Measurements from ENCODE around the gene NEK10. TPM values are rescaled to one million over a fixed set of nuclear protein-coding genes. Genes with fewer than 3 reads are reported as not detected.

Gene NEK10
- polyA plus RNA-seq, 6 donors from 2014 or later, result 0.35 TPM; not detected in 5

DNA sequence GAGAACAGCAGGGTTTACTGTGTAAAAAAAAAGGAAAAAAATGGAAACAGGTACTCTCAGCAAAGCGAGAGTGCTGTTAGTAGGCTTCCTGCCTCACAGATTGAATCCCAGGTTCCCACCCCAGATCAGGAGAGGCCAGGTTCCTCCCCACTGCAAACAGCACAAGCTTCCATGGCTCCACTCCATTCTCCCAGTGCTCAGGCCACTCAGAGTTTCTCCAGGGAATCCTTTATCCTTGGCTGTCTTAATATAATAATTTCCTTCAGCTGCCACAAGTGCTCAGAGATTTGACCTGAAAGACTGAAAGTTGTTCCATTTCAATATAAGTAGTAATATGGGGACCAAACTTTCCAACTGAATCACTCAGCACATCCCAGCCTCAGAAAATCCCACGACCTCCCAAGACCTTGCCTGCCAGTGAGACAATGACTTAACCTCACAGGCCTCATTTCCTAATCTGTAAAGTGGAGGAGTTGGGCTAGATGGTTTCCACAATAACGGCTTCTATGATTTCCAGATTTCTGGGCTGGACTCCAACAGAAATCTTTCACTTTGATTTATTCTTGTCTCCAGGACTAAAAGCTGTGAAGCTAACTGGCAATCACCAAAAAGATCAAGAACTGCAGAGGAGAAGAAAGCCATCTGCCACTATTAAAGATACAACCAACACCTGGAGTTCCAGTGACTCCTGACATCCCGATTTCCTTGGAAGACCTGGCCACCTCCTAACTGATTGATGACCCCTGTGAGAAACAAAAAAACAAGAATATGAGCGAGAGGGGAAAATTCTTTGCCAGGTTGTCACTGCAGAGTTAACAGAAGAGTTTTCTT, 289.5 kb downstream of the NEK10 start:
- Mint-ChIP-seq H3K9me3 (peaks cover 0 to 3% (median 0%) of the 10 kb centered on the region in 7 donors), H3K4me3 (no peak overlapping the region), H3K4me1 (no peaks in the 10 kb centered on the region), H3K27ac (no peak overlapping the region), H3K36me3 (no peaks in the 10 kb centered on the region), H3K27me3 (peaks cover 0 to 8% (median 0%) of the 10 kb centered on the region in 3 donors)
- no peak for ATAC-seq (ENCODE audit: low read depth in 2 of 2)
- DNase-seq, result no peak

DNA sequence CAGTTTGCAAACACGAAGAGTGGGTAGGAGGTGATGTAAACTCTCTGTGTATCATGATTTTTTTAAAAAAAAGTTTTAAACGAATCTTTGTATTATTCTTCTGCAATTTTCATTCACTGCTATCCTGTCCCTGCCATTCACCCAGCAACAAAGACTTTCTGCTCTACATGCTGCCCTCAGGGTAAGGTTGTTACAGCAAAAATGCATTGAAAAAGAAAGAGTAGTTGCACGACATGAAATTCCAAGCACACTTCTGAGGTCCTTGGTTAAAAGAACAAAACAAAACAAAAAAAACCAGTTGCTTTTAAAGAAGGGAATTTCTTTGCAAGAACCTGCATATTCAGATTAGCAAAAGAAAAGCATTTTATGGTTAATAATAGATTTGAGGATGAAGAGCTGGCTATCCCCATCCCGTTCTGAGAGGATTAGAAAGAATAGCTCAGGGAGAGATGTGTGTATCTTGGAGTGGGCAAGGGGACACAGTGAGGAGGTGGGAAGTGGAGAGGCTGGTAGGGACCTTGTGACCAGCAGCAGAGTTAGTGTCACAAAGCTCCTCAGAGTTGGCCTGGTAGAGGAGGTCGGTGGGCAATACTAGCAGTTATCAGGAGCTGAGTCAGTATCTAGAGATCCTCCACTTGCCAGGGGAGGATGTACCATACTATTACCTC, 290.8 kb downstream of the NEK10 start:
- DNase-seq (no peak), ATAC-seq (ENCODE audit: low read depth in 2 of 2) (no peak)
- Mint-ChIP-seq H3K27me3 (peaks cover 0 to 8% (median 0%) of the 10 kb centered on the region in 3 donors), H3K4me3 (no peak overlapping the region), H3K27ac (no peak overlapping the region), H3K4me1 (no peaks in the 10 kb centered on the region), H3K9me3 (peaks cover 0 to 3% (median 0%) of the 10 kb centered on the region in 7 donors), H3K36me3 (no peaks in the 10 kb centered on the region)

DNA sequence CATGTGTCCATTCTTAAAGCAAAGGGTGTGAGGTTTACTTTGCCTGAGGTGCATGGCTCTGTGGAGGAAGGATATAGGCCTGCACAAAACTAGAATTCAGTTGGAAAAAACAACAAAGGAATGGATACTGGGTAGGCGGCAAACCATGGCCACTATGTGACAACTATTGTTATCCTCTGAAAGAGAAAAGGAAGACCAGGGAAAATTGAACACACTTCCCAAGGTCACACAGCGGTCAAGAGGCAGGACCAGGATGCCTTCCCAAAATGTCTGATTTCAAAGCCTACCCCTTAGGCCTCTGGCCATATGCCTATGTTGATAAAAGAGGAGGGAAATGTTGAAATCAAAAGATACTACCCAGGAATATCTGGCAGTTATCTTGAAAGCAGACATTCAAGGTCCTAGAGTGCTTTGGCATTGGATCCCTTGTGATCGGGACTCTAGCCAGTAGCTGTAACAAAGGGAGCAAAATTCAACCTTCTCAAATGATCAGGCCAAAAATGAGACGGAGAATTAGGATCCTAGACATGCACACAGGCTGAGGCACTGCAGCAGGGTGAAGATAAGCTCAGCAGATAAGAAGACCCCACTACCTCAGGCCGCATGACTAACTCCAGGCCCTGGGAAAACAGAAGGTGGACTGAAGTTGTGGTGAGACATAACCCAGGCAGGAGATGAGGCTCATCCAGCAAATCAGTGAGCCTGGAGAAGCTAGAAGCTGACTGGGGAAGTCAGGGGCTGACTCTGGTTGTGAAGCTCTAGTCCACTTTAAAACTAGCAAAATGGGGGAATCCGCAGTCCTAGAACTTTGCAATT, 292.2 kb downstream of the NEK10 start:
- DNase-seq, result no peak
- H3K9me3 Mint-ChIP-seq, result peaks cover 0 to 4% (median 0%) of the 10 kb centered on the region in 7 donors
- H3K4me1 Mint-ChIP-seq, result no peaks in the 10 kb centered on the region
- H3K4me3 Mint-ChIP-seq, result no peak overlapping the region
- peaks cover 0 to 8% (median 0%) of the 10 kb centered on the region in 3 donors for H3K27me3 Mint-ChIP-seq
- no peak overlapping the region for H3K27ac Mint-ChIP-seq
- no peaks in the 10 kb centered on the region for H3K36me3 Mint-ChIP-seq
- ATAC-seq (ENCODE audit: low read depth in 2 of 2), result no peak

DNA sequence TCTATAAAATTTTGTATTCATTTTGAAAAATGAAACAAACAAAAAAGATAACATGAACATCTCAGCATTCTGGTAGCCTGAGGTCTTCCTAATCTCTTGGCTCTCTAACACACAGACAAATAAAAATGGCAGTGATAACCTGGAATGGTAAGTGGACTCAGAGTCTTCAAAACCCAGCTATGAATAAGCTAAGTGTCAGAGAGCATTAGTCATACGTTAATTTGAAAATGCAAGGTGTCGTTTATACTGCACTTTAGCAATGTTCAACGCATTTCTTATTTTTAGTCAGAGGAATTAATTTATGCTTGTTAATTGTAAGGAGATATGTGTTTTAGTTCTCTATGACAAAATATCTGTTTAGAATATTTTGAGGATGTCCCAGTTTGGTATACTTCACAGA, 294.3 kb downstream of the NEK10 start:
- Mint-ChIP-seq H3K27ac (no peak overlapping the region), H3K27me3 (peaks cover 0 to 15% (median 0%) of the 10 kb centered on the region in 3 donors), H3K4me1 (no peaks in the 10 kb centered on the region), H3K36me3 (no peaks in the 10 kb centered on the region), H3K4me3 (no peak overlapping the region), H3K9me3 (peaks cover 0 to 5% (median 0%) of the 10 kb centered on the region in 7 donors)
- no peak for DNase-seq
- no peak for ATAC-seq (ENCODE audit: low read depth in 2 of 2)

DNA sequence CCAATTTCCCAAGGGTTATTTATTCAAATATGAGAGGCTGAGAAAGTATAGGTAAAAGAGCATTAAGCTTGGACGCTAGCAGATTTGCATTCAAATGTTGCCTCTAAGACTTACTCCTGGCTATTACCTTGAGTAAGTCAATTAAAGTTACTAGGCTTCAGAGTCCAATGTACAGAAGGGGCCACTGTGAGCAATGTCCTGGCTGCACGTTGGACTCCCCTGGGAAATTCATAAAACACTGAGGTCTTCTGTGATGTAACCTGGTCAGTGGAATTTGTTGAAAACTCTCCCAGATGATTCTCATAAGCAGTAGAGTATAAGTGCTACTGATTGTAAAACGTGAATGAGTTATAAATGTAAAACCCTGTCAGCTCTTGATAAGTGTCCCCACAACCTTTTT, 295.3 kb downstream of the NEK10 start:
- Mint-ChIP-seq H3K4me1 (no peaks in the 10 kb centered on the region), H3K9me3 (peaks cover 0 to 5% (median 0%) of the 10 kb centered on the region in 7 donors), H3K36me3 (no peaks in the 10 kb centered on the region), H3K27ac (no peak overlapping the region), H3K4me3 (no peak overlapping the region), H3K27me3 (peaks cover 0 to 15% (median 0%) of the 10 kb centered on the region in 3 donors)
- ATAC-seq (ENCODE audit: low read depth in 2 of 2) (no peak), DNase-seq (no peak)

DNA sequence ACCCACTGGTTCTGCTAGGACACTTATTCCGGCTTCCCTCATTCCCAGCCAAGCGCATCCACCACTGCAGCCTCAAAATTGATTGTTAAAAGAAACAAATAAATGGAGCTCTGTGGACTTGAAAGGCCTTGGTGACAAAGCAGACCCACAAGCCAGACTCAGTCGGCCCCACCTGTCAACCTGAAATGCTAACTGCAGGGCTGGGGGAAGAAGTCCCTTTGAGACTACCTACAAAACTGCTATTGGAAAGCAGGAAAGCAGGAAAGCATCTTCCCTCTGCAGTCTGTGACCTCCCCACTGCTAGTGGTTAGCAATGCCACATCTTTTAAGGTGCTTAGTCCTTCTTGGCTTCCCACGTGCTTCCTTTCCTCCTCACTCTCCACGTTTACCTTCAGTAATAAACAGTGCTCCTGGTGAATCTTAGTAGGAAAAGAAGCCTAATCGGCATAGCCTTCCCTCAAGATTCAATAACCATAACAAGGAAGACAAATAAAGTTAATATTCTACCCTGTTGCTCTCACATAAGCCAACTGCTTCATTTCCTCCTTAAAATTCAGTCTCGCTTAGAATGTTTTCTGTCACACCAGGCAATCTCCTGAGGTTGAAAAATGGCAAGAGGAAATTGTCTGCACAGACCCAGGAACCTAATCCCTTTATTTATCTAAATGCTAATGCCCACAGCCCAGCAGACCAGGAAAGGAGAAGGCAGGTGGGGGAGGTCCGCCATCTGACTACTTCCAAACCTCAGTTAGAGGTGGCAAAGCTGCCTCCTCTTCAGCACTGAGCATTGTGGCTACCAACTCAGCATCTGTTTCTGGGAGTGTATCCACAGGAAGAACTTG, 296.2 kb downstream of the NEK10 start:
- H3K4me1 Mint-ChIP-seq, result no peaks in the 10 kb centered on the region
- H3K36me3 Mint-ChIP-seq, result no peaks in the 10 kb centered on the region
- DNase-seq (no peak), ATAC-seq (ENCODE audit: low read depth in 2 of 2) (no peak)
- peaks cover 0 to 5% (median 0%) of the 10 kb centered on the region in 7 donors for H3K9me3 Mint-ChIP-seq
- H3K27ac Mint-ChIP-seq, result no peak overlapping the region
- H3K4me3 Mint-ChIP-seq, result no peak overlapping the region
- H3K27me3 Mint-ChIP-seq, result peaks cover 0 to 15% (median 0%) of the 10 kb centered on the region in 3 donors

DNA sequence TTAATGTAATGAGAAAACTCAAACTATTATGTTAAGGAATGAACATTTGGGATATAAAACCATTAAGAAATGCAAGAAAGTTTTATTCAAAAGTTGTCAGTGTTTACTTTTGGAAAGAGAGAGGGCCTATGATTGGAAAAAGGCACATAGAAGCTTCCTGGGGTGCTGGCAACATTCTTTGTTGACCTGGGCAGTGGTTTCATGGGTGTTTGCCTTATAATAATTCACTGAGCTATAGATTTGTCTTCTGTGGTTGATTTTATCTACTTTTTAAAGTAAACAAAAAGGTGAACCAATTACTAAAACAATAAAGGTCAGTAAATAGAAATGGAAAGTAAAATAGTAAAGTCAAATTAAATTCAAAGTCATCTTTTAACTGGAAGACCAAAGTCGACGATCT, 308.8 kb downstream of the NEK10 start:
- Mint-ChIP-seq H3K4me3 (no peak overlapping the region), H3K27ac (no peak overlapping the region), H3K9me3 (peaks cover 0 to 13% (median 5%) of the 10 kb centered on the region in 7 donors), H3K27me3 (peaks cover 0 to 5% (median 4%) of the 10 kb centered on the region in 3 donors), H3K4me1 (no peaks in the 10 kb centered on the region), H3K36me3 (no peaks in the 10 kb centered on the region)
- ATAC-seq (ENCODE audit: low read depth in 2 of 2), result no peak
- DNase-seq, result no peak

Other genes with a start within 250 kb of the NEK10 start
- 10 to 100 TPM in 5 of 6 donors, 1 to 10 TPM in 1; 3.8 to 21.0 (median 12.2) TPM for gene SLC4A7, start 115.0 kb upstream of the NEK10 start, polyA plus RNA-seq (ENCODE audit: low read depth in 6 of 6)

Data from naive B cell (primary cell).